Measurements from ENCODE around the gene GLS. TPM values are rescaled to one million over a fixed set of nuclear protein-coding genes. Genes with fewer than 3 reads are reported as not detected.

The GLS gene
- total and polyA plus RNA-seq, 2 of the 13 experiments (the other 11 are each of a cell fraction or from before 2014, with no cell fraction given), result 78.6 to 183 TPM

DNA sequence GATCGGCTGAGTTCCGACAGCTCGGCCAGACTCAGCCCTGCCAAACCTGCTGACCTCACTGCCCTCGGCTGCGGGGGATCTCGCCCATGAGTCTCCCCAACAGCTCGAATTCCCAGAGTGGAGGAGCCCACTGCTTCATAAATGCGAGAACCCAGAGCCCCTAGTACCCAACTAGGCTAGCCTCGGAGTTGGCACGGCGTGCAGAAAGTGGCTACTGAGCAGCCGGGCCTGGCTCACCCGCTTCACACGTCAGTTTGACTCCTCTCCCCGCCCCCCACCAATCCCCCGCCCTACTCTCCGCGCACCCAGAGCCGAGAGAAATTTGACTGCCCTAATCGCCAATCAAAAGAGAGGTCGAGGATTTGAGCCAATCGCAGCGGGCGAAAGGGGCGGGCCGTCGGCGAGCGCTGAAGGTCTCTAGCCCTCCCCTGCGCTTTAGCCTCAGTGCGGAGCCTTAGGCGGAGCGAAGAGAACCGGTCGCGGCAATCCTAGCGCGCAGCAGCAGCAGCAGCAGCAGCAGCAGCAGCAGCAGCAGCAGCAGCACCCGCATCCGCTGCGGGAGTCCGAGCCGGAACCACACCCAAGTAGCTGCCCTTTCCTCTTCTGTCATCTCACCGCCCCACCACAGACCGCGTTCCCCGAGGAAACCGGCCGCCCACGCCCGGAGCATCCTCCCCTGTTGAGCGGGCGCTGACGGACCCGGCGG is at the start of gene GLS (continued):
- TF ChIP-seq, protein P1, sequence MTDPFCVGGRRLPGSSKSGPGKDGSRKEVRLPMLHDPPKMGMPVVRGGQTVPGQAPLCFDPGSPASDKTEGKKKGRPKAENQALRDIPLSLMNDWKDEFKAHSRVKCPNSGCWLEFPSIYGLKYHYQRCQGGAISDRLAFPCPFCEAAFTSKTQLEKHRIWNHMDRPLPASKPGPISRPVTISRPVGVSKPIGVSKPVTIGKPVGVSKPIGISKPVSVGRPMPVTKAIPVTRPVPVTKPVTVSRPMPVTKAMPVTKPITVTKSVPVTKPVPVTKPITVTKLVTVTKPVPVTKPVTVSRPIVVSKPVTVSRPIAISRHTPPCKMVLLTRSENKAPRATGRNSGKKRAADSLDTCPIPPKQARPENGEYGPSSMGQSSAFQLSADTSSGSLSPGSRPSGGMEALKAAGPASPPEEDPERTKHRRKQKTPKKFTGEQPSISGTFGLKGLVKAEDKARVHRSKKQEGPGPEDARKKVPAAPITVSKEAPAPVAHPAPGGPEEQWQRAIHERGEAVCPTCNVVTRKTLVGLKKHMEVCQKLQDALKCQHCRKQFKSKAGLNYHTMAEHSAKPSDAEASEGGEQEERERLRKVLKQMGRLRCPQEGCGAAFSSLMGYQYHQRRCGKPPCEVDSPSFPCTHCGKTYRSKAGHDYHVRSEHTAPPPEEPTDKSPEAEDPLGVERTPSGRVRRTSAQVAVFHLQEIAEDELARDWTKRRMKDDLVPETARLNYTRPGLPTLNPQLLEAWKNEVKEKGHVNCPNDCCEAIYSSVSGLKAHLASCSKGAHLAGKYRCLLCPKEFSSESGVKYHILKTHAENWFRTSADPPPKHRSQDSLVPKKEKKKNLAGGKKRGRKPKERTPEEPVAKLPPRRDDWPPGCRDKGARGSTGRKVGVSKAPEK (CRISPR knock-in tag; IDR thresholded peaks at IDR 0.05; ENCODE audit: borderline replicate concordance), result no peak; the same call in 1 of the 2 replicates
- TF ChIP-seq U2AF1 (optimal IDR thresholded peaks at IDR 0.05; ENCODE audit: low read depth, low read length) (no peak), ZNF350 (CRISPR knock-in tag; IDR thresholded peaks at IDR 0.05; ENCODE audit: borderline replicate concordance, low read depth) (peak; percentile 23; the same call in 1 of the 2 replicates), SNRNP70 (IDR thresholded peaks at IDR 0.05; ENCODE audit: low read depth, low read length) (no peak), NFATC3 (CRISPR knock-in tag; IDR thresholded peaks at IDR 0.05) (no peak), ZNF891 (CRISPR knock-in tag; IDR thresholded peaks at IDR 0.05) (no peak), AGO2 (optimal IDR thresholded peaks at IDR 0.05; ENCODE audit: low read depth, low read length) (peak; percentile 45), SOX6 (IDR thresholded peaks at IDR 0.05) (no peak), SOX6 (CRISPR knock-in tag; IDR thresholded peaks at IDR 0.05) (peak; percentile 41; the same call in 1 of the 2 replicates), ZNF780A (CRISPR knock-in tag; IDR thresholded peaks at IDR 0.05) (no peak), MAZ (IDR thresholded peaks at IDR 0.05; ENCODE audit: borderline replicate concordance, low read depth, low read length) (no peak; the same call in 1 of the 2 replicates), MAZ (CRISPR knock-in tag; IDR thresholded peaks at IDR 0.05; ENCODE audit: low read depth) (peak; percentile 90), ZNF224 (CRISPR knock-in tag; IDR thresholded peaks at IDR 0.05) (peak; percentile 82; the same call in 1 of the 2 replicates), ZNF451 (CRISPR knock-in tag; IDR thresholded peaks at IDR 0.05) (no peak; the same call in 1 of the 2 replicates)
- TF ChIP-seq, protein P2, sequence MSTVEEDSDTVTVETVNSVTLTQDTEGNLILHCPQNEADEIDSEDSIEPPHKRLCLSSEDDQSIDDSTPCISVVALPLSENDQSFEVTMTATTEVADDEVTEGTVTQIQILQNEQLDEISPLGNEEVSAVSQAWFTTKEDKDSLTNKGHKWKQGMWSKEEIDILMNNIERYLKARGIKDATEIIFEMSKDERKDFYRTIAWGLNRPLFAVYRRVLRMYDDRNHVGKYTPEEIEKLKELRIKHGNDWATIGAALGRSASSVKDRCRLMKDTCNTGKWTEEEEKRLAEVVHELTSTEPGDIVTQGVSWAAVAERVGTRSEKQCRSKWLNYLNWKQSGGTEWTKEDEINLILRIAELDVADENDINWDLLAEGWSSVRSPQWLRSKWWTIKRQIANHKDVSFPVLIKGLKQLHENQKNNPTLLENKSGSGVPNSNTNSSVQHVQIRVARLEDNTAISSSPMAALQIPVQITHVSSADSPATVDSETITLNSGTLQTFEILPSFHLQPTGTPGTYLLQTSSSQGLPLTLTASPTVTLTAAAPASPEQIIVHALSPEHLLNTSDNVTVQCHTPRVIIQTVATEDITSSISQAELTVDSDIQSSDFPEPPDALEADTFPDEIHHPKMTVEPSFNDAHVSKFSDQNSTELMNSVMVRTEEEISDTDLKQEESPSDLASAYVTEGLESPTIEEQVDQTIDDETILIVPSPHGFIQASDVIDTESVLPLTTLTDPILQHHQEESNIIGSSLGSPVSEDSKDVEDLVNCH (CRISPR knock-in tag; IDR thresholded peaks at IDR 0.05), result no peak; the same call in 1 of the 2 replicates
- TF ChIP-seq, protein P3, sequence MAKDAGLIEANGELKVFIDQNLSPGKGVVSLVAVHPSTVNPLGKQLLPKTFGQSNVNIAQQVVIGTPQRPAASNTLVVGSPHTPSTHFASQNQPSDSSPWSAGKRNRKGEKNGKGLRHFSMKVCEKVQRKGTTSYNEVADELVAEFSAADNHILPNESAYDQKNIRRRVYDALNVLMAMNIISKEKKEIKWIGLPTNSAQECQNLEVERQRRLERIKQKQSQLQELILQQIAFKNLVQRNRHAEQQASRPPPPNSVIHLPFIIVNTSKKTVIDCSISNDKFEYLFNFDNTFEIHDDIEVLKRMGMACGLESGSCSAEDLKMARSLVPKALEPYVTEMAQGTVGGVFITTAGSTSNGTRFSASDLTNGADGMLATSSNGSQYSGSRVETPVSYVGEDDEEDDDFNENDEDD (CRISPR knock-in tag; IDR thresholded peaks at IDR 0.05; ENCODE audit: borderline replicate concordance), result peak; percentile 17; the same call in 1 of the 2 replicates
- TF ChIP-seq, protein P4, sequence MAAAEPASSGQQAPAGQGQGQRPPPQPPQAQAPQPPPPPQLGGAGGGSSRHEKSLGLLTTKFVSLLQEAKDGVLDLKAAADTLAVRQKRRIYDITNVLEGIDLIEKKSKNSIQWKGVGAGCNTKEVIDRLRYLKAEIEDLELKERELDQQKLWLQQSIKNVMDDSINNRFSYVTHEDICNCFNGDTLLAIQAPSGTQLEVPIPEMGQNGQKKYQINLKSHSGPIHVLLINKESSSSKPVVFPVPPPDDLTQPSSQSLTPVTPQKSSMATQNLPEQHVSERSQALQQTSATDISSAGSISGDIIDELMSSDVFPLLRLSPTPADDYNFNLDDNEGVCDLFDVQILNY (CRISPR knock-in tag; conservative IDR thresholded peaks at IDR 0.05), result peak; percentile 44; the same call in 1 of the 2 replicates
- TF ChIP-seq, protein P5, sequence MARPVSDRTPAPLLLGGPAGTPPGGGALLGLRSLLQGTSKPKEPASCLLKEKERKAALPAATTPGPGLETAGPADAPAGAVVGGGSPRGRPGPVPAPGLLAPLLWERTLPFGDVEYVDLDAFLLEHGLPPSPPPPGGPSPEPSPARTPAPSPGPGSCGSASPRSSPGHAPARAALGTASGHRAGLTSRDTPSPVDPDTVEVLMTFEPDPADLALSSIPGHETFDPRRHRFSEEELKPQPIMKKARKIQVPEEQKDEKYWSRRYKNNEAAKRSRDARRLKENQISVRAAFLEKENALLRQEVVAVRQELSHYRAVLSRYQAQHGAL (CRISPR knock-in tag; IDR thresholded peaks at IDR 0.05; ENCODE audit: not compliant biosample characterization), result no peak
- TF ChIP-seq, protein P6, sequence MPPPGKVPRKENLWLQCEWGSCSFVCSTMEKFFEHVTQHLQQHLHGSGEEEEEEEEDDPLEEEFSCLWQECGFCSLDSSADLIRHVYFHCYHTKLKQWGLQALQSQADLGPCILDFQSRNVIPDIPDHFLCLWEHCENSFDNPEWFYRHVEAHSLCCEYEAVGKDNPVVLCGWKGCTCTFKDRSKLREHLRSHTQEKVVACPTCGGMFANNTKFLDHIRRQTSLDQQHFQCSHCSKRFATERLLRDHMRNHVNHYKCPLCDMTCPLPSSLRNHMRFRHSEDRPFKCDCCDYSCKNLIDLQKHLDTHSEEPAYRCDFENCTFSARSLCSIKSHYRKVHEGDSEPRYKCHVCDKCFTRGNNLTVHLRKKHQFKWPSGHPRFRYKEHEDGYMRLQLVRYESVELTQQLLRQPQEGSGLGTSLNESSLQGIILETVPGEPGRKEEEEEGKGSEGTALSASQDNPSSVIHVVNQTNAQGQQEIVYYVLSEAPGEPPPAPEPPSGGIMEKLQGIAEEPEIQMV (CRISPR knock-in tag; IDR thresholded peaks at IDR 0.05; ENCODE audit: low read depth), result no peak

All from HepG2 (cell line).